ENCODE measurements around the gene KDM4C. TPM values are rescaled to one million over a fixed set of nuclear protein-coding genes. Genes with fewer than 3 reads are reported as not detected.

KDM4C gene
- total and polyA plus RNA-seq, 2 of the 8 experiments (the other 6 are each of a cell fraction or from before 2014, with no cell fraction given) = 13.0 to 26.1 TPM

GRCh38 chr9:7154650-7155049, 396.9 kb downstream of the KDM4C start:
- H2BK20ac ChIP-seq (ENCODE audit: low read length) = no peak overlapping the region
- no peaks in the 10 kb centered on the region for H3K36me3 ChIP-seq (ENCODE audit: control insufficient read depth in 2 of 4, insufficient read depth in 4 of 4, low read length in 3 of 4)
- no peak overlapping the region for H3K23ac ChIP-seq (ENCODE audit: insufficient read length)
- no peak overlapping the region for H3K4me2 ChIP-seq (ENCODE audit: insufficient read depth in 1 of 2, low read depth in 2 of 2, low read length in 2 of 2)
- H4K5ac ChIP-seq (ENCODE audit: insufficient read length, low read depth, low read length) = no peak overlapping the region
- H2AFZ ChIP-seq (ENCODE audit: low read length) = no peak overlapping the region
- H3K4ac ChIP-seq (replicated peaks; ENCODE audit: insufficient read length, low read depth, low read length) = no peak overlapping the region
- ChIA-PET POLR2A (ENCODE audit: partially characterized antibody) (interaction anchor here (0.7 kb wide), 1 partner anchor 80 kb away, joined by 3 read pairs; no protein-coding TSS in a partner anchor), CTCF (ENCODE audit: partially characterized antibody) (interaction anchor here (0.8 to 1.5 kb wide), 5 partner anchors 11 to 119 kb away, joined by 3 to 6 read pairs (median 4); no protein-coding TSS in a partner anchor)
- no peak overlapping the region for H3K14ac ChIP-seq (ENCODE audit: insufficient read length)
- no peak overlapping the region for H3K27ac ChIP-seq (ENCODE audit: low read depth, low read length)
- no peak overlapping the region for H2BK12ac ChIP-seq (ENCODE audit: low read depth, low read length)
- 90% methylated on average over 4 of the region's 4 CpGs; no CpG with 5 or more reads in 1 of the 2 experiments for WGBS, 2 experiments (ENCODE audit: extremely low coverage in 1 of 2, insufficient coverage in 1 of 2, insufficient read length in 1 of 2, insufficient replicate concordance in 2 of 2, low coverage in 1 of 2, low lambda C conversion rate in 2 of 2, missing lambda C conversion rate in 1 of 2)
- FAIRE-seq (no peak), DNase-seq (ENCODE audit: low read depth in 1 of 2, low spot score in 2 of 2) (no peak)
- H3K79me1 ChIP-seq (ENCODE audit: low read depth, low read length) = no peaks in the 10 kb centered on the region
- no peak overlapping the region for H2BK5ac ChIP-seq (ENCODE audit: low read depth, low read length)
- no peak overlapping the region for H4K8ac ChIP-seq (ENCODE audit: extremely low read depth, insufficient read depth, low read length)
- H4K91ac ChIP-seq (replicated peaks; ENCODE audit: insufficient read length, low read length) = no peak overlapping the region
- no peak overlapping the region for H3K56ac ChIP-seq (replicated peaks; ENCODE audit: insufficient read length, low read depth, low read length)
- H3K27me3 ChIP-seq (replicated peaks in 1 of 4; ENCODE audit: control insufficient read depth in 3 of 4, extremely low read depth in 1 of 4, insufficient read depth in 3 of 4, low read length in 3 of 4) = no peaks in the 10 kb centered on the region
- no peak overlapping the region for H3K4me3 ChIP-seq (ENCODE audit: extremely low read depth in 1 of 4, insufficient read depth in 2 of 4, low read depth in 3 of 4, low read length in 4 of 4)
- no peak for TF ChIP-seq ZNF274 (IDR thresholded peaks at IDR 0.05; ENCODE audit: borderline replicate concordance, extremely low read depth, low read length)
- no peak for TF ChIP-seq RXRA (IDR thresholded peaks at IDR 0.05; ENCODE audit: insufficient read depth, low read depth, low read length)
- H3K79me2 ChIP-seq (ENCODE audit: control insufficient read depth in 1 of 2, insufficient read depth in 2 of 2, low read length in 2 of 2) = no peaks in the 10 kb centered on the region
- H3K23me2 ChIP-seq (ENCODE audit: low read depth, low read length) = no peaks in the 10 kb centered on the region
- H2BK15ac ChIP-seq (ENCODE audit: low read length) = no peak overlapping the region
- no peak overlapping the region for H2BK120ac ChIP-seq (replicated peaks; ENCODE audit: low read depth, low read length)
- no peaks in the 10 kb centered on the region for H3K4me1 ChIP-seq (replicated peaks in 1 of 4; ENCODE audit: control insufficient read depth in 3 of 4, insufficient read depth in 4 of 4, low read length in 3 of 4)
- no peak overlapping the region for H2AK5ac ChIP-seq (ENCODE audit: low read depth, low read length)
- no peaks in the 10 kb centered on the region for H4K20me1 ChIP-seq (replicated peaks in 1 of 2; ENCODE audit: control insufficient read depth in 1 of 2, insufficient read depth in 2 of 2, low read length in 2 of 2)
- H3K18ac ChIP-seq (ENCODE audit: extremely low read depth, low read length) = no peak overlapping the region
- no peaks in the 10 kb centered on the region for H3K9me3 ChIP-seq (ENCODE audit: insufficient read depth in 2 of 2, low read depth in 1 of 2, low read length in 1 of 2)
- no peak overlapping the region for H3K9ac ChIP-seq (replicated peaks in 1 of 4; ENCODE audit: extremely low read depth in 1 of 4, low read depth in 3 of 4, low read length in 3 of 4)

Measured in H1 (cell line).